22Rv1 (cell line): ENCODE data around the gene LARP1.
A peak's percentile ranks its signal among the peaks of the same experiment; 100 is the strongest.

Experiments used
- H3K27ac ChIP-seq: fragments of 450-650 bp; 2 replicates; pipeline ENCODE4 v1.5.1; 2017
- CTCF ChIP-seq: fragments of 450-650 bp; IDR thresholded peaks from 2 replicates; pipeline ENCODE4 v1.5.1; 2017; ENCODE audit warnings: mild to moderate bottlenecking
- ZFX ChIP-seq: fragments of 450-650 bp; IDR thresholded peaks from 2 replicates; pipeline ENCODE4 v1.6.1; 2017; ENCODE audit warnings: antibody characterized with exemption, borderline replicate concordance

Gene LARP1

DNA sequence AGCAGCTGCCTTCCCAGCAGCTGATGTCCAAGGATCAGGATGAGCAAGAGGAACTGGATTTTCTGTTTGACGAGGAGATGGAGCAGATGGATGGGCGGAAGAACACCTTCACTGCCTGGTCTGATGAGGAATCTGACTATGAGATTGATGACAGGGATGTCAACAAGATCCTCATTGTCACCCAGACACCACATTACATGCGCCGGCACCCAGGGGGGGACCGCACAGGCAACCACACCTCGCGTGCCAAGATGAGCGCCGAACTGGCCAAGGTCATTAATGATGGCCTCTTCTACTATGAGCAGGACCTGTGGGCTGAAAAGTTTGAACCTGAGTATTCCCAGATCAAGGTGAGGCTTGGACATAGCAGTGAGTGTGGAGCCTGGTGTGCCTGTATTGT is 46.9 kb downstream of the LARP1 start:
- TF ChIP-seq ZFX (no peak), CTCF (no peak)

DNA sequence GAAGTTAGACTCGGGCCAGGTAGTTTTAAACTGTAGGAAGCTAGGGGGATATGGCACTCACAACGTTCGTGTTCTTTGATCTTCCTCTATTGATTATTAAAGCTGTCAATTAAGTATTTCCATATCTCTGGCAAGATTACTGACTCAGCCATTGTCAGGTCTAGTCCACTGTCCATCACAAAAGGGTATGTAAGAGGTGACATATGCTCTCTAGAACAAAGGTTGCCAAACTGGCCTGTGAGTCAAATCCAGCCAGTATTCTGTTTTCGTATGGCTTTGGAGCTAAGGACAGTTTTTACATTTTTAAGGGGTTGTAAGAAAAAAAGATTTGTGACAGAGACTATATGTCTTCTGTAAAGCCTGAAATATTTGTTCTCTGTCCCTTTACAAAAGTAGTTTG is 51.0 kb downstream of the LARP1 start:
- H3K27ac ChIP-seq = no peak overlapping the region
- TF ChIP-seq ZFX (no peak), CTCF (no peak)

More for the DNA sequence above, 46.9 kb downstream of the LARP1 start:
- no peak overlapping the region for H3K27ac ChIP-seq

DNA sequence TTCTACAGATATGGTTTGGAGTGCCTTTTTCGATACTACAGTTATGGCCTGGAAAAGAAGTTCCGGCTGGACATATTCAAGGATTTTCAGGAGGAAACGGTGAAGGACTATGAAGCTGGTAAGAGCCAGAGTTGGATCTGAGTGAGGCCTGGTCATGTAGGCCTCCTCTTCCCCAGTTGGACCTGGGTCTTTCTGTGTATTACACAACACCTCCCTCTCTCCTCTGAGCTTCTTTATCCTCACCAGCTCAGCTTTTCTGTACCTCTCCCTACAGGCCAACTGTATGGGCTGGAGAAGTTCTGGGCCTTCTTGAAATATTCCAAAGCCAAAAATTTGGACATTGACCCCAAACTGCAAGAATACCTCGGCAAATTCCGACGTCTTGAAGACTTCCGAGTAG is 56.1 kb downstream of the LARP1 start:
- H3K27ac ChIP-seq = peak overlapping the region; percentile 10; the same call in 1 of the 2 replicates
- TF ChIP-seq ZFX (no peak), CTCF (no peak)

DNA sequence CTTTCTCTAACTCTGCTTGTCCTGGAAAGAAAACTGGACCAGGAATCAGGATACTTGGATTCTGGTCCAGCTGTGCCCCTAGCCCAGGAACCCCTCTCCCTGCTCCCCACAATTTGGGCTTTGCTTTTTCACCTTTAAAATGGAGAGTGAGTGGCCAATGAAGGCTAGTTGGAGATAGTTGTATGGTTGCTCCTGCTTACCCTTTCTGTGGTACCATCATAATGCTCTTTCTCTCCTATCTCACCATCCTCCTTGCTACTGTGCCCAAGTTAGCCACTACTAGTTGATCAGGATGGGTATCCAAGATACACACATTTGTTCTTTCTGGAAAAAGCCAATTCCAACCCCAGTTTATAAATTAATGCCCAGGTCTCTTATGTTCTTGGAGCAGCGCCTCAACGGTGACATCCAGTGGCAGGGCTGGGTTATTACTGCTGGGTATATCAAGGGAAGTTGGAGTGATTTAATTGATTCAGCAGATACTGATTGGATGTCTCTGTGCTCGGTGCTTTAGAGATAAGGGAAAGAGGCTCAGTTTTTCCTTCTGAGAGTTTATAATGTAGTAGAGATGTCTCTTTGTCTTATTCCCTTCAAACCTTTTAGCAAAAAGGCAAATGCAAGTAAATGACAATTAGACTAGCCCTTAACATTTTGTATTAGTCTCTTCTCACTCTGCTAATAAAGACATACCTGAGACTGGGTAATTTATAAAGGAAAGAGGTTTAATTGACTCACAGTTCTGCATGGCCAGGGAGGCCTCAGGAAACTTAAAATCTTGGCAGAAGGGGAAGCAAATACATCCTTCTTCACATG is 56.7 kb downstream of the LARP1 start:
- H3K27ac ChIP-seq = peak overlapping the region; percentile 10; the same call in 1 of the 2 replicates
- TF ChIP-seq ZFX (no peak), CTCF (peak; percentile 93)

DNA sequence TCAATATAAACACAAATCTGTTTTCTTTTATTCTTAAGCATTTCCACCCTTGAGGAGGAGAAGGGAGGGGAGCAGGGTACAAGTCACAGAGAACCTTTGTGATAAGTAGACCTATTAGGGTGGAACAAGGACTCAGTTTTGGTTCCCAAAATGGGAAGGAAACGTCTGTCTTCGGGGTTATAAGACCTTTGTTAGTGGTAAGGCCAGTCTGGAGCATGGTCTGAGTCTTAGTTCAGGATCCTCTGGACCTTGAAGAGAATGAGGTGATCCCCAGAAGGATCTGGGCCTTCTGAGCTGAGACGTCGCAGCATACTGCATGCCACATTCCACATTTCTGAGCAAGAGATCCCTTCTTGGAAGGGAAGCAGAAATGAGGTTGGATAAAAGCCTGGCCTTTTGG is 58.0 kb downstream of the LARP1 start:
- TF ChIP-seq CTCF (no peak), ZFX (no peak)
- no peak overlapping the region for H3K27ac ChIP-seq

GRCh38 chr5:154813736-154814135 is 58.6 kb downstream of the LARP1 start:
- no peak overlapping the region for H3K27ac ChIP-seq
- TF ChIP-seq ZFX (no peak), CTCF (no peak)

GRCh38 chr5:154815025-154815424 is 59.8 kb downstream of the LARP1 start:
- TF ChIP-seq CTCF (no peak), ZFX (no peak)
- no peak overlapping the region for H3K27ac ChIP-seq
